A673 (cell line): ENCODE data around the gene AGBL4. TPM values are rescaled to one million over a fixed set of nuclear protein-coding genes. Genes with fewer than 3 reads are reported as not detected.

Experiments used
- BruUV-seq: library from RNA; stranded (reverse); fragments of 400-500 nt; replicated peaks from 2 replicates; lab custom pipeline; 2021; lab: Mats Ljungman, UMichigan
- CTCF ChIA-PET: fragments of 300-600 bp; sonication (Branson Sonifier 250); formaldehyde crosslinking; loops from one replicate; lab custom pipeline; 2022; ENCODE audit warnings: antibody characterized with exemption; lab: Charles Lee
- POLR2A ChIA-PET: fragments of 300-600 bp; sonication (Branson Sonifier 250); formaldehyde crosslinking; loops from one replicate; lab custom pipeline; 2022; ENCODE audit warnings: antibody characterized with exemption; ENCODE audit not compliant: low non-redundant PET; lab: Charles Lee
- DNase-seq: peaks from one replicate; pipeline ENCODE4 v3.0.0-alpha.2; 2015; ENCODE audit warnings: low spot score
- H3K27ac ChIP-seq: fragments of 200-600 bp; sonication (generic); 2 replicates; pipeline ENCODE4 v1.5.1; 2016; ENCODE audit warnings: mixed run types, low read depth, mild to moderate bottlenecking, mixed read lengths, antibody characterized with exemption, low read length; ENCODE audit not compliant: poor library complexity, severe bottlenecking
- H3K27me3 ChIP-seq: fragments of 200-600 bp; sonication (generic); replicated peaks from 2 replicates; pipeline ENCODE4 v1.6.1; 2017; ENCODE audit warnings: mixed run types, low read depth, mild to moderate bottlenecking, mixed read lengths, antibody characterized with exemption, low read length; ENCODE audit not compliant: insufficient read depth, poor library complexity
- H3K36me3 ChIP-seq: fragments of 200-600 bp; sonication (generic); 2 replicates; pipeline ENCODE4 v1.6.1; 2016; ENCODE audit warnings: mixed run types, mild to moderate bottlenecking, mixed read lengths, antibody characterized with exemption, low read length; ENCODE audit not compliant: insufficient read depth, poor library complexity, severe bottlenecking
- H3K4me1 ChIP-seq: fragments of 200-600 bp; sonication (generic); 2 replicates; pipeline ENCODE4 v1.6.1; 2017; ENCODE audit warnings: mixed run types, mild to moderate bottlenecking, mixed read lengths, antibody characterized with exemption, low read length; ENCODE audit not compliant: insufficient read depth, poor library complexity, severe bottlenecking
- H3K4me3 ChIP-seq: fragments of 200-600 bp; sonication (generic); 2 replicates; pipeline ENCODE4 v1.5.1; 2016; ENCODE audit warnings: low read depth, mixed run types, mild to moderate bottlenecking, mixed read lengths, low read length; ENCODE audit not compliant: poor library complexity, severe bottlenecking
- H3K9me3 ChIP-seq: fragments of 200-600 bp; sonication (generic); 2 replicates; pipeline ENCODE4 v1.6.1; 2016; ENCODE audit warnings: mixed run types, low read depth, mild to moderate bottlenecking, mixed read lengths, antibody characterized with exemption, low read length; ENCODE audit not compliant: poor library complexity, severe bottlenecking
- EZH2 ChIP-seq: fragments of 200-600 bp; sonication (generic); IDR thresholded peaks from 2 replicates; pipeline ENCODE4 v1.6.1; 2017; ENCODE audit warnings: borderline replicate concordance, low read depth, mild to moderate bottlenecking, mixed read lengths, antibody characterized with exemption, low read length; ENCODE audit not compliant: poor library complexity, severe bottlenecking
- intact Hi-C: fragments of 100-400 bp; cut with micrococcal nuclease; formaldehyde crosslinking; loops from one replicate; pipeline ENCODE4 v1.10.0; 2022; ENCODE audit not compliant: unreplicated experiment
- total RNA-seq: library from RNA; stranded (reverse); gene quantifications from 2 replicates; pipeline ENCODE4 v1.2.3, GENCODE V29; 2021
- TF ChIP-seq, protein P1 (sequence below): fragments of 300-800, 200-600 bp; sonication (generic); conservative IDR thresholded peaks from 2 replicates; pipeline ENCODE4 v1.5.1; 2017; ENCODE audit warnings: low read depth, mild to moderate bottlenecking, antibody characterized with exemption, low read length, moderate library complexity, mixed read lengths

AGBL4 gene
- total RNA-seq, 1 experiment from 2014 or later: 0.32 TPM

DNA sequence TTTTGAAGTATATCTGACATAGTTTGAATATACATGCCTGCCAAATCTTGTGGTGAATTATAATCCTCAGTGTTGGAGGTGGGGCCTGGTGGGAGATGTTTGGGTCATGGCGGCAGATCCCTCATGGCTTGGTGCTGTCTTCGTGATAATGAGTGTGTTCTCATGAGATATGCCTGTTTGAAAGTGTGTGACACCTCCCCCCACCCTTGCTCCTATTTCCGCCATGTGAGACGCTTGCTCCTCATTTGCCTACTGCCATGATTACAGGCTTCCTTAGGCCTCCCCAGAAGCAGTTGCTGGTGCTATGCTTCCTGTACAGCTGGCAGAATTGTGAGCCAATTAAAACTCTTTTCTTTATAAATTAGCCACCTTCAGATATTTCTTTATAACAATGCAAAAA is 810.5 kb downstream of the AGBL4 start:
- Histone ChIP-seq H3K4me1 (peaks cover 22% of the 10 kb centered on the region), H3K27ac (no peak overlapping the region), H3K4me3 (no peak overlapping the region), H3K27me3 (no peaks in the 10 kb centered on the region), H3K9me3 (no peaks in the 10 kb centered on the region), H3K36me3 (no peaks in the 10 kb centered on the region)
- ChIA-PET POLR2A (no interaction called here), CTCF (no interaction called here)
- intact Hi-C loops: no loop called here
- TF ChIP-seq, protein P1, sequence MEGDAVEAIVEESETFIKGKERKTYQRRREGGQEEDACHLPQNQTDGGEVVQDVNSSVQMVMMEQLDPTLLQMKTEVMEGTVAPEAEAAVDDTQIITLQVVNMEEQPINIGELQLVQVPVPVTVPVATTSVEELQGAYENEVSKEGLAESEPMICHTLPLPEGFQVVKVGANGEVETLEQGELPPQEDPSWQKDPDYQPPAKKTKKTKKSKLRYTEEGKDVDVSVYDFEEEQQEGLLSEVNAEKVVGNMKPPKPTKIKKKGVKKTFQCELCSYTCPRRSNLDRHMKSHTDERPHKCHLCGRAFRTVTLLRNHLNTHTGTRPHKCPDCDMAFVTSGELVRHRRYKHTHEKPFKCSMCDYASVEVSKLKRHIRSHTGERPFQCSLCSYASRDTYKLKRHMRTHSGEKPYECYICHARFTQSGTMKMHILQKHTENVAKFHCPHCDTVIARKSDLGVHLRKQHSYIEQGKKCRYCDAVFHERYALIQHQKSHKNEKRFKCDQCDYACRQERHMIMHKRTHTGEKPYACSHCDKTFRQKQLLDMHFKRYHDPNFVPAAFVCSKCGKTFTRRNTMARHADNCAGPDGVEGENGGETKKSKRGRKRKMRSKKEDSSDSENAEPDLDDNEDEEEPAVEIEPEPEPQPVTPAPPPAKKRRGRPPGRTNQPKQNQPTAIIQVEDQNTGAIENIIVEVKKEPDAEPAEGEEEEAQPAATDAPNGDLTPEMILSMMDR: no peak
- TF ChIP-seq EZH2: no peak
- BruUV-seq: no TSS peak
- no peak for DNase-seq

DNA sequence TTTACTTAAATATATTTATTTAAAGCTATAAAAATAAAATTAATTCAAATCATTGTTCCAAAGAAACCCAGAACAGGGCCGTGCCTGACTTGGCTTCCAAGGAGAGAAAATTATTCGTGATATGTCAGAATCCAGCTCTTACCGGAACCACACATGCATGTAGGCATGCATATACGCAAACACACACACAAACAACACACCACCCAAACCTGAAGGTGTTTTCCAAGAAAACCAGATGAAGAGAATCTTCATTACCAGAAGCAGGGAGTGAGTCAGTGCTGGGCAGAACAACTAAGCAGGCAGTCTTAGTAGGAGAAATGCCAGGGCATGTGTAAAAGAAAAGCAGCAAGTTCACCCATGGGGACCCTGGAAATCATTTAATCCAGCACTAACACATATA is 815.0 kb downstream of the AGBL4 start:
- intact Hi-C loops: no loop called here
- Histone ChIP-seq H3K4me3 (no peak overlapping the region), H3K27ac (no peak overlapping the region), H3K4me1 (peaks cover 22% of the 10 kb centered on the region), H3K27me3 (no peaks in the 10 kb centered on the region), H3K36me3 (no peaks in the 10 kb centered on the region), H3K9me3 (no peaks in the 10 kb centered on the region)
- TF ChIP-seq, protein P1: no peak
- no peak for TF ChIP-seq EZH2
- BruUV-seq: no TSS peak
- DNase-seq: no peak
- POLR2A ChIA-PET: no interaction called here
- CTCF ChIA-PET: no interaction called here

DNA sequence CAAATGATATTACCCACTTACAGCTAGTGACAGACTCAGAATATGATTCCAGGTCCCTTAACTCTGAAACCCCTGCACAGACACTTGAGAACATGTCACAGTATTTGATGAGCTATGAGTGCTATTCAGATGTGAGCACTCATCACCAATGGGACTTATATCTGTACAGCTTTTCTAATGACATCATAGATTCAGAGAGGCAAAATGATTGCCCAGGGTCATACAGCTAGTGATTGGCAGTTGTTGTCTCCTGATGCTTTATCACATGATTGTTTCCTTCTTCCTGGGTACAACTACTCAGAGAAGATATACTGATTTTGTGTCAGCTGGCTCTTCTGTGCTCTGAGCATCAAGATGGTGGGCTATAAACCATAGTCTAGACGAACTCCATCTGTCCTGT is 819.0 kb downstream of the AGBL4 start:
- intact Hi-C loops: no loop called here
- TF ChIP-seq EZH2: no peak
- TF ChIP-seq, protein P1: no peak
- no peak for DNase-seq
- no peak overlapping the region for H3K4me3 ChIP-seq
- ChIA-PET POLR2A (no interaction called here), CTCF (no interaction called here)
- BruUV-seq: no TSS peak
- H3K4me1 ChIP-seq: peaks cover 5% of the 10 kb centered on the region
- no peaks in the 10 kb centered on the region for H3K36me3 ChIP-seq
- no peaks in the 10 kb centered on the region for H3K27me3 ChIP-seq
- peaks cover 7% of the 10 kb centered on the region for H3K9me3 ChIP-seq
- no peak overlapping the region for H3K27ac ChIP-seq
